ENCODE measurements around the gene HOXC9. TPM values are rescaled to one million over a fixed set of nuclear protein-coding genes. Genes with fewer than 3 reads are reported as not detected.

HOXC9 gene
- total RNA-seq, 1 experiment from 2014 or later, result not detected

GRCh38 chr12:54010053-54010971 is 10.4 kb downstream of the HOXC9 start:
- DNase-seq (ENCODE audit: low spot score), result no peak
- no peak for ATAC-seq
- Mint-ChIP-seq H3K27me3 (ENCODE audit: low read depth) (peaks cover 100% of the 10 kb centered on the region), H3K4me1 (peaks cover 28% of the 10 kb centered on the region), H3K36me3 (no peaks in the 10 kb centered on the region), H3K9me3 (no peaks in the 10 kb centered on the region), H3K27ac (no peak overlapping the region), H3K4me3 (no peak overlapping the region)
- POLR2A ChIA-PET, result no interaction called here
- CTCF ChIA-PET, result interaction anchor here (1.0 to 1.6 kb wide), 4 partner anchors 11 to 181 kb away, joined by 3 to 6 read pairs (median 4); partner anchors contain the start of gene HOXC13
- TF ChIP-seq FOXK1 (CRISPR knock-in tag; IDR thresholded peaks at IDR 0.05), result no peak
- no peak for TF ChIP-seq EMX1 (CRISPR knock-in tag; IDR thresholded peaks at IDR 0.05)
- TF ChIP-seq ZBTB21 (CRISPR knock-in tag; IDR thresholded peaks at IDR 0.05; ENCODE audit: borderline replicate concordance), result no peak
- TF ChIP-seq HMGXB4 (CRISPR knock-in tag; IDR thresholded peaks at IDR 0.05), result no peak
- TF ChIP-seq TCF7 (CRISPR knock-in tag; IDR thresholded peaks at IDR 0.05; ENCODE audit: low read depth), result no peak

- TF ChIP-seq MYBL2 (CRISPR knock-in tag; IDR thresholded peaks at IDR 0.05), result no peak
- no peak for TF ChIP-seq E2F5 (CRISPR knock-in tag; IDR thresholded peaks at IDR 0.05)
- peaks cover 26% of the 10 kb centered on the region for H3K4me1 Mint-ChIP-seq
- CTCF ChIA-PET, result interaction anchor here (1.0 to 1.4 kb wide), 3 partner anchors 13 to 180 kb away, joined by 3 to 4 read pairs (median 3); partner anchors contain the start of gene HOXC13
- no peak overlapping the region for H3K27ac Mint-ChIP-seq
- no peak overlapping the region for H3K4me3 Mint-ChIP-seq
- no peaks in the 10 kb centered on the region for H3K36me3 Mint-ChIP-seq
- H3K9me3 Mint-ChIP-seq, result no peaks in the 10 kb centered on the region
- POLR2A ChIA-PET, result interaction anchor here (0.6 kb wide), 1 partner anchor 43 kb away, joined by 5 read pairs; no protein-coding TSS in a partner anchor
- H3K27me3 Mint-ChIP-seq (ENCODE audit: low read depth), result peaks cover 100% of the 10 kb centered on the region
- DNase-seq (ENCODE audit: low spot score) (no peak), ATAC-seq (no peak)
These were observed 11.2 kb downstream of the HOXC9 start for GRCh38 chr12:54010972-54011664.

GRCh38 chr12:54011665-54012532 is 11.9 kb downstream of the HOXC9 start:
- no peak for TF ChIP-seq NFE2L1 (CRISPR knock-in tag; IDR thresholded peaks at IDR 0.05)
- ATAC-seq, result no peak
- Mint-ChIP-seq H3K27ac (no peak overlapping the region), H3K4me3 (no peak overlapping the region), H3K36me3 (no peaks in the 10 kb centered on the region), H3K9me3 (no peaks in the 10 kb centered on the region), H3K4me1 (peaks cover 23% of the 10 kb centered on the region), H3K27me3 (ENCODE audit: low read depth) (peaks cover 100% of the 10 kb centered on the region)
- DNase-seq (ENCODE audit: low spot score), result no peak
- CTCF ChIA-PET, result interaction anchor here (0.7 kb wide), 1 partner anchor 20 kb away, joined by 4 read pairs; no protein-coding TSS in a partner anchor
- POLR2A ChIA-PET, result interaction anchor here (0.6 kb wide), 1 partner anchor 42 kb away, joined by 5 read pairs; no protein-coding TSS in a partner anchor

GRCh38 chr12:54012631-54013409 is 12.9 kb downstream of the HOXC9 start:
- H3K4me1 Mint-ChIP-seq, result peaks cover 30% of the 10 kb centered on the region
- ATAC-seq (no peak), DNase-seq (ENCODE audit: low spot score) (no peak)
- CTCF ChIA-PET, result interaction anchor here (0.7 to 2.4 kb wide), 3 partner anchors 20 to 202 kb away, joined by 4 to 6 read pairs (median 4); no protein-coding TSS in a partner anchor
- no peak overlapping the region for H3K27ac Mint-ChIP-seq
- H3K9me3 Mint-ChIP-seq, result no peaks in the 10 kb centered on the region
- no peaks in the 10 kb centered on the region for H3K36me3 Mint-ChIP-seq
- no peak overlapping the region for H3K4me3 Mint-ChIP-seq
- peaks cover 100% of the 10 kb centered on the region for H3K27me3 Mint-ChIP-seq (ENCODE audit: low read depth)
- POLR2A ChIA-PET, result no interaction called here
- TF ChIP-seq E2F4 (CRISPR knock-in tag; IDR thresholded peaks at IDR 0.05; ENCODE audit: borderline replicate concordance, low read depth), result no peak
- TF ChIP-seq GTF2I (CRISPR knock-in tag; conservative IDR thresholded peaks at IDR 0.05), result no peak
- no peak for TF ChIP-seq NR2C2 (CRISPR knock-in tag; IDR thresholded peaks at IDR 0.05)
- no peak for TF ChIP-seq ATF6 (CRISPR knock-in tag; IDR thresholded peaks at IDR 0.05)

All from WTC11 (cell line).